Activated naive CD8-positive, alpha-beta T cell treated with anti-CD3 and anti-CD28 coated beads, Interleukin-2, amount 50 U/mL, for 16 hours (primary cell): Measurements from ENCODE around the gene SUSD6.
A peak's percentile ranks its signal among the peaks of the same experiment; 100 is the strongest.

Experiments
- DNase-seq: peaks from one replicate; pipeline ENCODE4 v3.0.0-alpha.2; 2020; ENCODE audit warnings: low read depth, low spot score

Gene SUSD6

GRCh38 chr14:69611172-69612013 is at the start of gene SUSD6:
Gene SUSD6 (plus strand): TSS chr14:69611596. CDS start chr14:69658593, 46,997 bp downstream.
- DNase-seq, result peak; percentile 83

- no peak for DNase-seq
Measured at GRCh38 chr14:69561893-69562292, 49.5 kb upstream of the SUSD6 start.

GRCh38 chr14:69567563-69567962 is 43.8 kb upstream of the SUSD6 start:
- no peak for DNase-seq

GRCh38 chr14:69569859-69570258 is 41.5 kb upstream of the SUSD6 start:
- no peak for DNase-seq

- no peak for DNase-seq
Measured at GRCh38 chr14:69570836-69571330, 40.5 kb upstream of the SUSD6 start.

GRCh38 chr14:69571449-69572029 is 39.9 kb upstream of the SUSD6 start:
- no peak for DNase-seq

GRCh38 chr14:69572030-69572840 is 39.2 kb upstream of the SUSD6 start:
- no peak for DNase-seq

- no peak for DNase-seq
Measured at GRCh38 chr14:69572841-69573135, 38.6 kb upstream of the SUSD6 start.

- no peak for DNase-seq
Measured at GRCh38 chr14:69573205-69573830, 38.1 kb upstream of the SUSD6 start.

- DNase-seq, result no peak
Measured at GRCh38 chr14:69573831-69574262, 37.5 kb upstream of the SUSD6 start.

GRCh38 chr14:69574263-69574953 is 37.0 kb upstream of the SUSD6 start, which contains the start of gene CCDC177:
Gene CCDC177 (minus strand): TSS chr14:69574871. CDS start chr14:69573622, 1,249 bp downstream.
- DNase-seq, result peak; percentile 55

- no peak for DNase-seq
Measured at GRCh38 chr14:69574954-69575295, 36.5 kb upstream of the SUSD6 start.

GRCh38 chr14:69579476-69579875 is 31.9 kb upstream of the SUSD6 start:
- no peak for DNase-seq

- DNase-seq, result no peak
Measured at GRCh38 chr14:69580009-69580577, 31.3 kb upstream of the SUSD6 start.

GRCh38 chr14:69581316-69581935 is 30.0 kb upstream of the SUSD6 start:
- DNase-seq, result no peak

- no peak for DNase-seq
Measured at GRCh38 chr14:69582212-69582611, 29.2 kb upstream of the SUSD6 start.

- no peak for DNase-seq
Measured at GRCh38 chr14:69582829-69583228, 28.6 kb upstream of the SUSD6 start.

- DNase-seq, result no peak
Measured at GRCh38 chr14:69584389-69584788, 27.0 kb upstream of the SUSD6 start.

GRCh38 chr14:69586404-69586803 is 25.0 kb upstream of the SUSD6 start:
- no peak for DNase-seq

GRCh38 chr14:69587389-69587788 is 24.0 kb upstream of the SUSD6 start:
- no peak for DNase-seq
